ENCODE measurements around the gene TRMT10C. TPM values are rescaled to one million over a fixed set of nuclear protein-coding genes. Genes with fewer than 3 reads are reported as not detected.
"Not testable (repeated sequence)": the region's sequence is repeated elsewhere in the genome, so short reads cannot be mapped to it uniquely, and the experiment has no call there.

The TRMT10C gene
- total RNA-seq, 1 donor = 32.5 TPM

GRCh38 chr3:101603184-101603583 lies 41.5 kb downstream of the TRMT10C start:
- DNase-seq (ENCODE audit: low read depth) = no peak
- TF ChIP-seq CTCF (IDR thresholded peaks at IDR 0.05; ENCODE audit: insufficient read depth, low read length) = no peak
- H3K4me3 ChIP-seq (ENCODE audit: low read depth, low read length) = no peak overlapping the region

DNA sequence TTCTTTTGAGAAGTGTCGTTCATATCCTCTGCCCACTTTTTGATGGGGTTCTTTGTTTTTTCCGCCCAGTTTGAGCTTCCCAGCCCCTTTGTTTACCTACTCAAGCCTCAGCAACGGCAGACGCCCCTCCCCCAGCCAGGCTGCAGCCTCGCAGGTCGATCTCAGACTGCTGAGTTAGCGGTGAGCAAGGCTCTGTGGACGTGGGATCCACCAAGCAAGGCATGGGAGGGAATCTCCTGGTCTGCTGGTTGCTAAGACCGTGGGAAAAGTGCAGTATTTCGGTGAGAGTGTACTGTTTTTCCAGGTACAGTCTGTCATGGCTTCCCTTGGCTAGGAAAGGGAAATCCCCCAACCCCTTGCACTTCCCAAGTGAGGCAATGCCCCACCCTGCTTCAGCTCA lies 43.7 kb downstream of the TRMT10C start:
- not testable (repeated sequence) for DNase-seq (ENCODE audit: low read depth); H3K4me3 ChIP-seq (ENCODE audit: low read depth, low read length)

- no peak overlapping the region for H3K4me3 ChIP-seq (ENCODE audit: low read depth, low read length)
- no peak for DNase-seq (ENCODE audit: low read depth)
- TF ChIP-seq CTCF (IDR thresholded peaks at IDR 0.05; ENCODE audit: insufficient read depth, low read length) = no peak
Measured at GRCh38 chr3:101611023-101611422, 49.4 kb downstream of the TRMT10C start.

GRCh38 chr3:101613014-101613413 lies 51.3 kb downstream of the TRMT10C start:
- not testable (repeated sequence) for DNase-seq (ENCODE audit: low read depth); H3K4me3 ChIP-seq (ENCODE audit: low read depth, low read length)

DNA sequence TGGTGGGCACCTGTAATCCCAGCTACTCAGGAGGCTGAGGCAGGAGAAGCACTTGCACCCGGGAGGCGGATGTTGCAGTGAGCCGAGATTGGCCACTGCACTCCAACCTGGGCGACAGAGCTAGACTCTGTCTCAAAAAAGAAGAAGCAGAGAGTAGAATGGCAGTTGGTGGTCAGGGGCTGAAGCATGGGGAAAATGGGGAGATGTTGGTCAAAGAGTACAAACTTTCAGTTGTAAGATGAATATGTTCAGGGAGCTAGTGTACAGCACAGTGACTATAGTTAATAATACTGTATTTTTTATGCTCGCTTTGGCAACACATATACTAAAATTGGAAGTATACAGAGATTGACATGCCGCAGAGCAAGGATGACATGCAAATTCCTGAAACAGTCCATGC lies 53.9 kb downstream of the TRMT10C start:
- H3K4me3 ChIP-seq (ENCODE audit: low read depth, low read length) = no peak overlapping the region
- DNase-seq (ENCODE audit: low read depth) = no peak
- no peak for TF ChIP-seq CTCF (IDR thresholded peaks at IDR 0.05; ENCODE audit: insufficient read depth, low read length)

Small RNA genes within 50 kb of the gene (small RNA-seq; reads per million reads assigned to genes)
- gene RNU6-1256P = not detected

Other genes with a start within 250 kb of the TRMT10C start
- gene IMPG2, start 241.3 kb upstream of the TRMT10C start, total RNA-seq (ENCODE audit: low replicate concordance) = 0.45 and 0.65 TPM in 2 replicates
- gene SENP7, start 48.7 kb upstream of the TRMT10C start, total RNA-seq (ENCODE audit: low replicate concordance) = 19.5 and 24.0 TPM in 2 replicates
- 64.4 and 137 TPM in 2 replicates for gene PCNP, start 12.3 kb downstream of the TRMT10C start, total RNA-seq (ENCODE audit: low replicate concordance)
- 21.4 and 23.1 TPM in 2 replicates for gene ZBTB11, start 115.3 kb downstream of the TRMT10C start, total RNA-seq (ENCODE audit: low replicate concordance)
- gene RPL24, start 124.8 kb downstream of the TRMT10C start, total RNA-seq (ENCODE audit: low replicate concordance) = 1,420 and 2,984 TPM in 2 replicates
- gene CEP97, start 162.7 kb downstream of the TRMT10C start, total RNA-seq (ENCODE audit: low replicate concordance) = 6.1 and 21.4 TPM in 2 replicates
- 8.6 and 19.7 TPM in 2 replicates for gene NXPE3, start 217.3 kb downstream of the TRMT10C start, total RNA-seq (ENCODE audit: low replicate concordance)

Measured in fibroblast of the aortic adventitia (primary cell).